HepG2 (cell line): ENCODE measurements around the gene ARFIP2.
A peak's percentile ranks its signal among the peaks of the same experiment; 100 is the strongest.

Experiments
- BRCA1 ChIP-seq: sonication (generic); formaldehyde crosslinking; IDR thresholded peaks from 2 replicates; pipeline ENCODE4 v1.4.0; 2020; ENCODE audit warnings: missing genetic modification reagents
- CEBPB ChIP-seq: IDR thresholded peaks from 2 replicates; pipeline ENCODE4 v1.6.1; 2011; ENCODE audit warnings: low read depth, low read length, improper control_type of control experiment, borderline replicate concordance
- DMAP1 ChIP-seq: IDR thresholded peaks from 2 replicates; pipeline ENCODE4 v1.6.1; 2016
- DPF2 ChIP-seq: sonication (generic); formaldehyde crosslinking; IDR thresholded peaks from 2 replicates; pipeline ENCODE4 v1.4.0; 2020; ENCODE audit warnings: mild to moderate bottlenecking, low read depth, missing genetic modification reagents, borderline replicate concordance
- EZH2 ChIP-seq: conservative IDR thresholded peaks from 2 replicates; pipeline ENCODE4 v1.6.1; 2012; ENCODE audit warnings: mild to moderate bottlenecking, low read depth, low read length, moderate library complexity
- GLI4 ChIP-seq: sonication (generic); formaldehyde crosslinking; IDR thresholded peaks from 2 replicates; pipeline ENCODE4 v1.5.1; 2020; ENCODE audit warnings: missing genetic modification reagents, mild to moderate bottlenecking, moderate library complexity, borderline replicate concordance
- NR3C1 ChIP-seq: sonication (generic); formaldehyde crosslinking; IDR thresholded peaks from 2 replicates; pipeline ENCODE4 v1.4.0; 2020; ENCODE audit warnings: missing genetic modification reagents
- POLR2AphosphoS5 ChIP-seq: IDR thresholded peaks from 2 replicates; pipeline ENCODE4 v1.6.1; 2012; ENCODE audit warnings: low read depth, low read length
- RNF2 ChIP-seq: fragments of 450-650 bp; conservative IDR thresholded peaks from 2 replicates; pipeline ENCODE4 v1.6.1; 2016; ENCODE audit warnings: low read depth
- TCF7L2 ChIP-seq: IDR thresholded peaks from 2 replicates; pipeline ENCODE4 v1.6.1; 2011; ENCODE audit warnings: mild to moderate bottlenecking, low read depth, low read length, moderate library complexity
- ZNF350 ChIP-seq: sonication (generic); formaldehyde crosslinking; IDR thresholded peaks from 2 replicates; pipeline ENCODE4 v1.4.0; 2020; ENCODE audit warnings: mild to moderate bottlenecking, low read depth, missing genetic modification reagents, borderline replicate concordance
- ZNF674 ChIP-seq: sonication (generic); formaldehyde crosslinking; IDR thresholded peaks from 2 replicates; pipeline ENCODE4 v1.5.0; 2020; ENCODE audit warnings: low read depth, mild to moderate bottlenecking, missing genetic modification reagents
- TF ChIP-seq, protein P1 (sequence below): sonication (generic); formaldehyde crosslinking; IDR thresholded peaks from 2 replicates; pipeline ENCODE4 v1.5.0; 2020; ENCODE audit warnings: mild to moderate bottlenecking, missing genetic modification reagents, moderate library complexity
- TF ChIP-seq, protein P2 (sequence below): sonication (generic); formaldehyde crosslinking; IDR thresholded peaks from 2 replicates; pipeline ENCODE4 v1.4.0; 2020; ENCODE audit warnings: low read depth, mild to moderate bottlenecking, missing genetic modification reagents

DNA sequence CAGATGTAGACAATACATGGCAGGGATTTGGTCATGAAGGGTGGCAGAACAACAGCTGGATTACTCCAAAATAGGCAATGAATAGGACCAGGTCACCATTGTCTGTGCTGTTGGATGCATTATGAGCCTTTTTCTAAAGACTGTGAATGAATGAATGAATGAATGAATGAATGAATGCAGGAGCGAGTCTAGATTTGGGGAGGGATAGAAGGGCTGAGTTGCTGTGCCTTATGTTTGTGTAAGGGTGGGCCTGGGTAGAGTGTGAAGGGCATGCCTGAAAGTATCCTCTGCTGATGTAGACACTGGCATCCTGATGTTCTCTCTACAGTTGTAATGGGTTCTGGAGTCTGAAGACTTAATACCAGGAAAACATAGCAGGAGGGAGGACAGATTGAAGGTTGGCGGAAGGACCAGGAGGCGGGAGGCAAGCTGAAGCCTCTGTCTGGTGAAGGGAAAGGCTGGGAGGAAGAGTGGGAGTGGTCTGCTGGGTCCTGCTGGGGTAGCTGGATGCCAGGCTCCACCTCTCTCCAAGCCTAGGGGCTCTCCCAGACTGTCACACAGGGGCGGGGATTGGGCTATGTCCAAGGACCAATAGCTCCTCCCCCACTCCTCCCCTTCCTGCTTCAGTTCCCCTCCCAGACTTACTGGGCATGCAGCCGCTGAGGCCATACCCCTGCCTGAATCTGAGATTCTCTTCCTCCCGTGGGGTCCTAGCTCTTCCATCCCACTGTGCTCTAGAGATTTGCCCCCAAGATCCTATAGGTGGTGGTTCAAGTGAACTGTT is 12.2 kb downstream of the ARFIP2 start:
- TF ChIP-seq CEBPB (no peak), ZNF350 (no peak), GLI4 (CRISPR knock-in tag) (no peak), NR3C1 (CRISPR knock-in tag) (no peak), ZNF674 (CRISPR knock-in tag) (no peak), POLR2AphosphoS5 (peak; percentile 50; the same call in 1 of the 2 replicates), EZH2 (no peak), RNF2 (no peak), TCF7L2 (no peak), DMAP1 (CRISPR knock-in tag) (no peak), BRCA1 (CRISPR knock-in tag) (no peak), DPF2 (CRISPR knock-in tag) (no peak)
- TF ChIP-seq, protein P1, sequence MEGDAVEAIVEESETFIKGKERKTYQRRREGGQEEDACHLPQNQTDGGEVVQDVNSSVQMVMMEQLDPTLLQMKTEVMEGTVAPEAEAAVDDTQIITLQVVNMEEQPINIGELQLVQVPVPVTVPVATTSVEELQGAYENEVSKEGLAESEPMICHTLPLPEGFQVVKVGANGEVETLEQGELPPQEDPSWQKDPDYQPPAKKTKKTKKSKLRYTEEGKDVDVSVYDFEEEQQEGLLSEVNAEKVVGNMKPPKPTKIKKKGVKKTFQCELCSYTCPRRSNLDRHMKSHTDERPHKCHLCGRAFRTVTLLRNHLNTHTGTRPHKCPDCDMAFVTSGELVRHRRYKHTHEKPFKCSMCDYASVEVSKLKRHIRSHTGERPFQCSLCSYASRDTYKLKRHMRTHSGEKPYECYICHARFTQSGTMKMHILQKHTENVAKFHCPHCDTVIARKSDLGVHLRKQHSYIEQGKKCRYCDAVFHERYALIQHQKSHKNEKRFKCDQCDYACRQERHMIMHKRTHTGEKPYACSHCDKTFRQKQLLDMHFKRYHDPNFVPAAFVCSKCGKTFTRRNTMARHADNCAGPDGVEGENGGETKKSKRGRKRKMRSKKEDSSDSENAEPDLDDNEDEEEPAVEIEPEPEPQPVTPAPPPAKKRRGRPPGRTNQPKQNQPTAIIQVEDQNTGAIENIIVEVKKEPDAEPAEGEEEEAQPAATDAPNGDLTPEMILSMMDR (CRISPR knock-in tag) = no peak
- TF ChIP-seq, protein P2, sequence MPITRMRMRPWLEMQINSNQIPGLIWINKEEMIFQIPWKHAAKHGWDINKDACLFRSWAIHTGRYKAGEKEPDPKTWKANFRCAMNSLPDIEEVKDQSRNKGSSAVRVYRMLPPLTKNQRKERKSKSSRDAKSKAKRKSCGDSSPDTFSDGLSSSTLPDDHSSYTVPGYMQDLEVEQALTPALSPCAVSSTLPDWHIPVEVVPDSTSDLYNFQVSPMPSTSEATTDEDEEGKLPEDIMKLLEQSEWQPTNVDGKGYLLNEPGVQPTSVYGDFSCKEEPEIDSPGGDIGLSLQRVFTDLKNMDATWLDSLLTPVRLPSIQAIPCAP = no peak
